Tongue (tissue), 2 donors: Measurements from ENCODE around the gene SZT2. TPM values are rescaled to one million over a fixed set of nuclear protein-coding genes. Genes with fewer than 3 reads are reported as not detected.

Experiments used
- DNase-seq: peaks from one replicate; pipeline ENCODE4 v3.0.0-alpha.2; 2015
- total RNA-seq: library from RNA; depleted of rRNA; stranded (reverse); fragments of >200 nt; gene quantifications from one replicate; pipeline ENCODE4 v1.2.3, GENCODE V29; 2014

SZT2 gene
- total RNA-seq, 1 donor from 2014 or later = 25.5 TPM

GRCh38 chr1:43441894-43442637 lies 52.4 kb downstream of the SZT2 start:
- DNase-seq = no peak

GRCh38 chr1:43442756-43443155 lies 53.1 kb downstream of the SZT2 start:
- DNase-seq = no peak

GRCh38 chr1:43443197-43443946 lies 53.7 kb downstream of the SZT2 start:
- DNase-seq = no peak

GRCh38 chr1:43444151-43444828 lies 54.6 kb downstream of the SZT2 start:
- DNase-seq = no peak

GRCh38 chr1:43444836-43445235 lies 55.1 kb downstream of the SZT2 start:
- no peak for DNase-seq

- no peak for DNase-seq
Observed at GRCh38 chr1:43445606-43446387, 56.1 kb downstream of the SZT2 start.

- DNase-seq = no peak
Observed at GRCh38 chr1:43446388-43446740, 56.7 kb downstream of the SZT2 start.

- DNase-seq = no peak
Observed at GRCh38 chr1:43446881-43447835, 57.5 kb downstream of the SZT2 start.

- DNase-seq = no peak
Observed at GRCh38 chr1:43447891-43448708, 58.4 kb downstream of the SZT2 start.

GRCh38 chr1:43448955-43449707 lies 59.4 kb downstream of the SZT2 start:
- DNase-seq = no peak

- DNase-seq = no peak
Observed at GRCh38 chr1:43449708-43450069, 60.0 kb downstream of the SZT2 start.

- no peak for DNase-seq
Observed at GRCh38 chr1:43450251-43450941, 60.7 kb downstream of the SZT2 start.

- no peak for DNase-seq
Observed at GRCh38 chr1:43451157-43451591, 61.5 kb downstream of the SZT2 start.

- no peak for DNase-seq
Observed at GRCh38 chr1:43451701-43452532, 62.2 kb downstream of the SZT2 start.

GRCh38 chr1:43452789-43453441 lies 63.2 kb downstream of the SZT2 start:
- DNase-seq = peak; percentile 31

- peak; percentile 93 for DNase-seq
Observed at GRCh38 chr1:43453442-43454269, 64.0 kb downstream of the SZT2 start, which contains the start of gene HYI. HYI (minus strand) TSS chr1:43453931; CDS start chr1:43453793, 138 bp downstream.
